Caki2 (cell line): ENCODE data around the gene CHCHD4. TPM values are rescaled to one million over a fixed set of nuclear protein-coding genes. Genes with fewer than 3 reads are reported as not detected.
A peak's percentile ranks its signal among the peaks of the same experiment; 100 is the strongest.
"Not testable (repeated sequence)": the region's sequence is repeated elsewhere in the genome, so short reads cannot be mapped to it uniquely, and the experiment has no call there.

Experiments
- DNase-seq: peaks from one replicate; pipeline ENCODE4 v3.0.0-alpha.2; 2015; ENCODE audit warnings: low read depth
- in situ Hi-C: cut with HindIII; loops from 2 replicates; pipeline ENCODE4 v1.10.0; 2016; ENCODE audit warnings: low sequenced_read_pairs, low pct_unique_long_range_greater_than_20kb, mixed read lengths
- total RNA-seq: library from RNA; depleted of rRNA; stranded (reverse); fragments of >200 nt; shearing (Covaris generic); gene quantifications from 2 replicates; pipeline ENCODE4 v1.2.3, GENCODE V29; 2014; ENCODE audit warnings: low replicate concordance

Gene CHCHD4
- total RNA-seq, 1 experiment from 2014 or later: 15.6 TPM

DNA sequence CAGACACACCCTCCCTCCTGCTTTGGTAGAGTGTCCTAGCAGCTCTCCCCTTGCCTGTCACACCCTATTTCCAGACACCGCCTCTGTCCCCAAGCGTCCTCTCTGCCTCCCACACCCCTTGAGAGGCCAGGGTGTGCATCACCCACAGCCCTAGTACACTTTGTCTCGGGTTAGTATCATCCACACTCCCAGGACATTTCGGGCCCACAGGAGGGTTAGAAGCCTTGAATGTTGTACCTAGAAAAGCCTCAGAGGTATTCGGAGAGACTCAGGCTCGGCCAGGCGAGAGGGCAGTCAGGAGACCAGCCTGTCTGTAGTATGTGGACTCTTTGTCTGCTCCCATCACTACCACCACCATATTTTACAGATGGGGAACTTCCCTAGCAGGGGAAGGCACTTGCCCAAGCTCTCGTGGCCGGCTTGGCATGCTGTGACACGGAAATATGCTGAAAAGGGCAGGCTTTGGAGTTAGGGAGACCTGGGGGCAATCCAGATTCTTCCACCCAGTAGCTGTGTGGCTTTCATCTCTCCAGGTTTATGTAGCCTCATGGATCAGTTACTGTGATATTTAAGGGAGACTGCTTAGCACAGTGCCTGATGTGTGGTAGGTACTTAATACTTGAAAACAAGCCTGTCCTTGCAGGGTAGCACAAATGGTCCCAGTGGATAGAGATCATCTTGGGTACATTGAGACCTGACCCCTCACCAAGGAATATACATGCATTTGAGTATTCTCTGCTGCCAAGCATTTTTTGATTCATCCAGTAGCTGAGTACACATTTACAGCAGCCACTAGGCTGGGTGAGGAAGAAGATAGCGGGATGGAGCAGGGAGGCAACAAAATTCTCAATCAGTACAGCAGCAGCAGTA lies 1.6 kb upstream of the CHCHD4 start:
- in situ Hi-C loops: no loop called here
- no peak for DNase-seq

DNA sequence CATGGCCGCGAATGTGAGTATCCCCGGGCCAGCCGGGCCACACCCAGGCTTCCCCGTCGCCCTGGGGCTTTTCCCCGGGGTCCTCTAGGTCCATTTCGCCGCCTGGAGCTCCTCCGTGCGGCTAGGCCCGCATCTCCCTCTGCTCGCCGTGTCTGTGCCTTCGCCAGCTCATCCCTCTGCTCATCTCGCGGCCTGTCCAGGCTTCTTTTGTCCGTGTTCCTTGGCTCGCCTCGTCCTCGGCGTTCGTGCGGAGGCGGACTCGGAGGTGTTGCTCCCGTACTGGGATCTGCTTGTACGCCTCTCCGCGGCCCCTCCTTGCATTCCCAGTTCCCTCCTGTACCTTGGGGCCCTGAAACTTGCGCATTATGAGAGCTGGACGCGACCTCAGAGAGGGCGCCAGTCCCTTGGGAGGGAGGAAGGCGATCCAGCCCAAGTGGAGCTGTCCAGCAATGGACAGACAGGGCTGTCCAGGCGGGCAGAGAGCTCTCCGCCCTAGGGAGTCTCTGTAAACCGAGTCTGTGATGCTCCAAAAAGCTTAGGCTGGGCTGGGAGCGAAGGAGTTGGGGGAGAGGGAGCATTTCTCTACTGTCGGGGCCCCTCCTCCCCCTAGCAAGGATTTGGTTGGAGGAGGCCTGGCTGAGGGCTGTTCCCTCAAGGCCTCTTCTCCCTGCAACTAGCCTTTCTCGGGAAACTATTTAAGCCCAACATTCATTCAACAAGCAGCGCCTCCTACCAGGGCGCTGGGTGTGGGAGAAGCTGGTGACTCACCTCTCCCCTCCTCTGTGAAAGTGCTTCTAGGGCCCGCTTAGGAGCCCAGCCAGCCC lies 735 bp upstream of the CHCHD4 start:
- peak; percentile 83 for DNase-seq
- in situ Hi-C loops: no loop called here

DNA sequence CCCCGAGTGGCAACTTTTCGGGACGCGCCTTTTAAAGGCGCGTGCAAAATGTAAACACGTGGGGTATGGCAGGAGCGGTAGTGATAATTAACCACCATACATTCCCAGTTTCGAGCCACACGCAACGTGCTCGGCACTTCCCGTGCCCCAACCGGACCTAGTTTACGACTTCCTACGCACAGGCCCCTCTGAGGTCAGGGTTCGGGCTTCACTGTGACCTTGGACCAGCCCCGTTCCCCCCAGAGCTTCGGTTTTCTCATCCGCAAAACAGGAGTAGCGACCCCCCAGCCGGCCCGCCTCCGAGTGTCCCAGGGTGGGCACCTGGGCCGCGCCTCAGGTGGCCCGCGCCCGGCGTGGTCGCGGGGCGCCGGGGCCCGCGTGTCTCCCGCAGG lies 451 bp downstream of the CHCHD4 start:
- in situ Hi-C loops: no loop called here
- no peak for DNase-seq

- in situ Hi-C loops: no loop called here
- no peak for DNase-seq
These were observed 1.1 kb downstream of the CHCHD4 start for GRCh38 chr3:14123308-14124222.

DNA sequence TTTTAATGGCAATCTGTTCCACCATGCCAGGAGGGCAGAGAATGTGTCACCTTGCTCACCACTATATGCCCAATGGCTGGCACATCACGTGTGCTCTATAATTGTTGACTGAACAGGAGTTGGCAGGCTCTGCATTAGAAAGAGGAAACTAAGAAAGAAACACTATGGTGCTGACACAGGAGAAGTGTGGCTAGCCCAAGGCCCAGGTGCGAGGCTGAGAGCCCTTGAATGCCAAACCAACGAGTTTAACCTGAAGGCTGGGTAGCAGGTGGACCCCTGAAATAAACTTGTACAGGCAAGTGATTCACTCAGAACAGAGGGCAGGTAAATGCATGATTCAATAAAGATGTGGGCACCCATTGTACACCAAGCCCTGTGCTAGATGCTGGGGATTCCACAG lies 2.4 kb downstream of the CHCHD4 start:
- in situ Hi-C loops: no loop called here
- DNase-seq: no peak

- in situ Hi-C loops: no loop called here
- no peak for DNase-seq
These were observed 2.8 kb downstream of the CHCHD4 start for GRCh38 chr3:14121859-14122258.

DNA sequence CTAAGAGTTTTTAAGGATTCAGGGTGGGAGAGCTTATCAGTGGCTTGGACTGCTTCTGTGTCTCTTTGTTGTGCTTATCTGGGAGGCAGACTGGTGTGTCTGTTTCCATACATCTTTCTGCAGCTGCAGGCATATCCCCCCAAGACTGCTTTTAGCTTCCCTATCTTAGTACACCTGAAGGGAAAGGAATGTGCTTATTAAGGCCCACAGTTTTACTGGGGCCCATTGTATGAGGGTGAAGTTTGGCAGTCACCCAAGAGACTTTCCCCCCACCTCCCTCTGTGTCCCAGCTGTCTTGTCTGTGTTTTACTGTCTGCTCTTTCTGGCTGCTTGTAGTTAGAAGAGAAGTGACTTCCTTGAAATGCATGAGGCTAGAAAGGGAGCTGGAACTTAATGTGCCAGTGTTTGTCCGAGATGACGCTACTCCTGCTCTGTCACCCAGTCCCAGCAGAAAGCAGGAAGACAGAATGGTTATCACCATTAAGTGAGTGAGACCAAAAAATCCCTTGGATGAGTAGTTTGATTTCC lies 3.7 kb downstream of the CHCHD4 start:
- in situ Hi-C loops, DNase-seq: not testable (repeated sequence)

DNA sequence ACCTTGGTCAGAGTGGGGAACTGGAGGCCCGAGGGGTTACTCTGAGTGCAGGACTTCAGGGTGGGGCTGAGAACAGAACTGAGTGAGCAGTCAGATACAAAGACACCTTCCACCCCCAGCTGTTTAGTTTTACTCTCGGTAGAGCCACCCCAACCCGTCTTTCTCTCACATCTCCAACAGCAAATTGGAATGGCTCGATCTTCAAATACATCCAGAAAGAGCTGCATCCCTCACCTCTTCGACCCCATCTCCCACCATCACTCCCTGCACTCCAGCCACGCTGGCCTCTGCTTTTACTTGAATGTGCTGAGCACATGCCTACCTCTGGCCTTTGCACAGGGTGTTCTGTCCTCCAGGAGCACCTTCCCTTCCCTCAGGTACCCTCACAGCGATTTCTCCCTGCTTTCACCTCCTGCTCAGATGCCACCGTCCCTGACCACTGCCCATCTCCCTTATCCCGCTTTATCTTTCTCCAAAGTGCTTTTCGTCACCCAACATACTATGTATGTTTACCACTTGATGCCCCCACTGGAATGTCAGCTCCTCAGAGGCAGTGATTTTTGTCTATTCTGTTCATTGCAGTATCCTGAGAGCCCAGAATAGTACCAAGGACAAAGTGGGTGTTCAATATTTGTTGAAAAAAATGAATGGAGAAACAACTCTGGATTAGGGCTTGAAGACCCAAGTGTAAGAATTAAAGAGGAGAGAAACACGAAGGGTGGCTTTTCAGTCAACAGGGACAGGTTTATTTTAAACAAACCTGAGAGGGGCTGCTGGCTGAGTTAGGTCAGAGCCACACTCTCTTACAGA lies 4.4 kb downstream of the CHCHD4 start:
- DNase-seq: no peak
- in situ Hi-C loops: no loop called here

- in situ Hi-C loops: no loop called here
- no peak for DNase-seq
These were observed 5.0 kb downstream of the CHCHD4 start for GRCh38 chr3:14119651-14120050.

GRCh38 chr3:14118400-14119381 lies 6.0 kb downstream of the CHCHD4 start:
- in situ Hi-C loops: no loop called here
- DNase-seq: no peak

- in situ Hi-C loops: no loop called here
- DNase-seq: no peak
These were observed 6.9 kb downstream of the CHCHD4 start for GRCh38 chr3:14117468-14118399.

DNA sequence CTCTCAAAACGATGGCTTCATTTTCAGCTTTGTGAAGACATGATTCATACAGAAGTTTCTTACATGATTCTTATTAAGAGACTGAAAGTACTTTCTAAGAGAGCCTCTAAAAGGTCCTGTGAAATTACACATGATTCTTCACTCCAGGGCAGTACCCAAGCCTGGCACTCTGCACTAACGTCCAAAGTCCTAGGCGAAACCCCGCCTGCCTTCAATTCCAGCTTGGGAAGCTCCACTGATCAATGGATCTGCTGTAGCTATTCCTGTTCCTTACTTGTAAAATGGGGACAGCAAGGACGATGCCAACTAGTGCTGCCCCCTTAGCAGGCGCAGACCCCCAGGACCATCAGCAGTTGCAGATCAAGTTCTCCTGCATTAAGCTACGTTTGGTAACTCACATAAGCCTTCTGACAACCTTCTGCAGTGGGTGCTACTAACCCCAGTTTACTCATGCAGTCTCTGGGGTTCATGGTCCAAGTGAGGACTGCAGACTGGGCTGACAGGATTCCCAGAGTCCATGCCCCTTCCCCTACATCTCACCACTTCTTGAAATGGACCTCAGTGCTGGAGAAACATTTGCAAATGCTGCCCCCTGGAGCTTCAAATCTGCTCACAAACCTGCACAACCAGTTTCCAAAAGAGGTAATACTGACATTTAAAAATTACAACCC lies 10.6 kb downstream of the CHCHD4 start:
- in situ Hi-C loops: no loop called here

DNA sequence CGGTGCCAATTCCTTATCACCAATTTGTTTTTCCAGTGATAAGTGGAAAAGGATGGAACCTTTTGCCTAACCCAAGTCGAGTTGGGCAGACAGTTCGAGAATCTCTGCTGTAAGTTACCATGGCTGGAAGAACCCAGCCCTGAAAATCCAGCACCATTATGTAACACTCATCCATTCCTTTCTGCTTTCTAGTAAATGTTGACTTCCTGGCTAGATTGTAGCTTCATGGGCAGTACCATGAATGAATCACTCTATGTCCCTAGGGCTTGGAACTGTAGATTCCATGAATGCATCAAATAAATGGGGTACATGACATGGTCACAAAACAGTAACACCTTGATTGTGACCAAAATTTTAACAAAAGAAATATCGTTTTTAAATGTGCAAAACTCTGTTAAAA lies 14.0 kb downstream of the CHCHD4 start:
- in situ Hi-C loops: no loop called here

More for the DNA sequence above, 10.6 kb downstream of the CHCHD4 start:
- DNase-seq: no peak

GRCh38 chr3:14109821-14110220 lies 14.8 kb downstream of the CHCHD4 start:
- in situ Hi-C loops, DNase-seq: not testable (repeated sequence)

More for the DNA sequence above, 14.0 kb downstream of the CHCHD4 start:
- no peak for DNase-seq
